GM19328 (cell line): ENCODE data around the gene CD276.

ENCODE experiments used
- ATAC-seq: cut with Tn5 transposase; IDR thresholded peaks from one replicate; pipeline ENCODE4 v1.9.1; 2021; ENCODE audit warnings: mild to moderate bottlenecking, moderate library complexity; ENCODE audit not compliant: unreplicated experiment

CD276 gene

GRCh38 chr15:73746883-73747282 is 62.7 kb downstream of the CD276 start:
- ATAC-seq, result no peak

DNA sequence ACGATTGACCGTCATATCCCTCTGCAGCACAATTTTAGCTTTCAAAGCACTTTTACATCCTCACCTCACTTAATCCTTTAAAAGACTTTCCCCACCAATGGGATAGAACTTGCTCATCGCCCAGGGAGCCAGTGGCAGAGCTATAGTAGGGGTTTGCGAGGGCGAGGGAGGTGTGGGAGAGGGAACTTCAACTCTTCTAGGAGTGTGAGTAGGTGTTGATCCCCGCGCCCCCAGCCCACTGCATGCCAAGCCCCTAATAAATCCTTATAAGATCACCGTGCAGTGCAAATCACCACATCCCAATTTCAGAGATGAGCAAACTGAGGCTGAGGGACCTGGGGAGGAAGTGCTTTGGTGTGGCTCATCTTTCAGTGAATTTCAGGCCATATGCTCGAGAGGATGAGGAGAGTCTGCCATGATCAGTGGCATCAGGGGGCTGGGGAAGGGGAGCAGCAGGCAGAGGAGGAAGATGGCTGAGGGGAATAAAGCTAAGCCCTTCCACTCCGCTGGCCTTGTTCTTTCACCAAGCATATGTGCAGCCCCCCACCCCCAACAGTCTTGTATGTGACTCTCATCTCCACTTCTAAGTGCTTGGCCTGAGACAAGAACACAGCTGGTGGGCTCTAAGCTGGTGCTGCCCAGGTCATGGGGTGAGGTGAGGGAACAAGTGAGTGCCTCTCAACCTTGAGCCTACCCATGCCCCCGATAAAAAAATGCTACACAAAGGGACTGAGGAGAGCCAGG is 63.8 kb downstream of the CD276 start:
- no peak for ATAC-seq

DNA sequence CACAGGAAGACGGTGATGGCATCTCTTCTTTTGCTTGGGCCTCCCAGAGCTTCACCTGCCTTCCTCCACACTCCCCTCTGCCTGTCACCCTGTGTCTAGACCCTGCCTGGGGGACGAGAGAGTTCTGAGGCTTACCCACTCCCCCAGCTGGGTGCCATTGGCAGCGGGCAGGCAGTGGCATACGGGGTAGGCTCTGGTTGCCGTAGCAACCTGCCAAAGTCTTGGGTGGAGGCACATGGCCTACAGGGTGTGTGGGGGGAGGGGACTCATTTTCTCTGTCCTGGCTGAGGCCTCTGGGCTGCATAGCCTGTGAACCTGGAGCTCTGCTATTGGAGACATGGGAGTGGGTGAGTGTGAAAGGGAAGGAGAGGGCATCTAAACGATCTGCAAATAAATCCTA is 64.5 kb downstream of the CD276 start:
- no peak for ATAC-seq

- no peak for ATAC-seq
Observed at GRCh38 chr15:73749533-73749932, 65.3 kb downstream of the CD276 start.

GRCh38 chr15:73749971-73750370 is 65.8 kb downstream of the CD276 start:
- ATAC-seq, result no peak

DNA sequence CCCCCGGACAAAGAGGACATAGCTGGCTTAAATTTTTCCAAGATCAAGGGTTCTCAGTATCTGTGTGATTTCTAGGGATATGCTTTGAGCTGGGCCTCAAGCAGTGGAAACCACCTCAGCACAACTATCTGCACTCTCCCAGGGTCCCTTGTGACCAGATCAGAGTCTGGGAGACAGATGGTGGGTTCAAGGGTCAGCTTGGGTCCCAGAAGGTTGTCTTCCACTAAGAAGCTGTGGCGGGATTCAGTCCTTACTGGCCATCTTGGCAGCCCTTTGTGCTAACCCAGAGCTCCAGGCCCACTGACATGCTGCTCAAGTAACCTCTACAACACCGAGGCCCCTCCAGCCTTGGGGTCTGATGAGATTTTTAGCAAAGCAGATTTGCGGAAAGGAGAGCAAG is 66.3 kb downstream of the CD276 start:
- no peak for ATAC-seq

- no peak for ATAC-seq
Observed at GRCh38 chr15:73750951-73751350, 66.8 kb downstream of the CD276 start.

DNA sequence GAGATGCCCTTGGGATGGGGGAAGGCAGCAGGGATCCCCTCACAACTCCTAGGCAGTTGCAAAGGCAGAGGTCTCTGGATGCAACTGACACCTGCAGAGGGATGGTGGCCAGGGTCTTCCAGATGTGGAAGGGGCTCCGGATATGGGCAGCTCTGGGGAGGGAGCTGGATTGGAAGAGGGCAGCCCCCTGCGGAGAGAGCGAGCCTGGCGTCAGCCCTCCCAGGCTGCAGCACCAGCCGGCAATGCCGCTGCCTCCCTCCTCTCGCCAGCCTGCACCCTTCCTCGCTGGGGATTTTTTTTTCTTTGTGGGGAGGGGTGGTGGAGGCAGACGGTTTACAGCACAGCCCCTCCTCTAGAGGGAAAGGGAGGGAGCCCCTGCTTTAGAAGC is 67.3 kb downstream of the CD276 start:
- no peak for ATAC-seq

GRCh38 chr15:73751899-73752805 is 68.0 kb downstream of the CD276 start:
- ATAC-seq, result no peak

DNA sequence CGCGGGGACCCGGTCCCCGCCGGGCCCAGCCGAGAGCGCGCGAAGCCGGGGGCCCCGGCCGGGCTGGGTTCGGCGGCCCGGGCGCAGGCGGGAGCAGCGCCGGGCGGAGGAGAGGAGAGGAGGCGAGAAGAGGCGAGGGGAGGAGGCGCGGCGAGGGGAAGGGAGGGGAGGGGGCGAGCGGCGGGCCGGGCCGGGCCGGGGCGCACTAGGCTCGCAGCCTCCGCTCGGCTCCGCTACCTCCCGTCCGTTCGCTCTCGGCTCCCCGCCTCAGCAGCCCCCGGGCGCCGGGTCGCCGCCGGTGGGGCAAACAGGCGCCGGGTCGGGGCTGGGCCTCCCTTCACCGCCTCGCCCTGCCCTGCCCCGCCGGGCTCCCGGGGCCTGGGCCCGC is 68.6 kb downstream of the CD276 start:
- ATAC-seq, result no peak

GRCh38 chr15:73753250-73754130 is 69.3 kb downstream of the CD276 start, which contains the start of gene INSYN1:
Gene INSYN1, minus strand, starts transcription at chr15:73753351. Its CDS starts 2,221 bp downstream, at chr15:73751130.
- ATAC-seq, result no peak

DNA sequence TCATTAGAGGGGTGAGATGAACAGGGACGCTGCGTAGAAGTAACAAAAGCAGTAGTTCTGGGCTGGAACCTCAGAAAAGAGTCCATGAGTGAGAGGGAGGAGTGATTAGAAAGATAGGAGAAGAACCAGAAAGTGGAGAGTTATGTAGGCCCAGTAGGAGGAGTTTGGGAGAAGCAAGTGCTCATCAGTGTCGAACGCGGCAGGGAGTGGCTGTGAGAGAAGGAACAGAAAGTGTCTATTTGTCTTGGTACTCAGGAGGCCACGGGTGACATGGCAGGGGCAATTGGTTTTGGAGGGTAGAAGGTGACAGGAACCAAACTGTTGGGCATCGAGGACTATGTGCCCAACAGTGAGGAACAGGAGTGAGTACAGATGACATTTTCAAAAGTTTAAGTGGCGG is 70.3 kb downstream of the CD276 start:
- no peak for ATAC-seq

DNA sequence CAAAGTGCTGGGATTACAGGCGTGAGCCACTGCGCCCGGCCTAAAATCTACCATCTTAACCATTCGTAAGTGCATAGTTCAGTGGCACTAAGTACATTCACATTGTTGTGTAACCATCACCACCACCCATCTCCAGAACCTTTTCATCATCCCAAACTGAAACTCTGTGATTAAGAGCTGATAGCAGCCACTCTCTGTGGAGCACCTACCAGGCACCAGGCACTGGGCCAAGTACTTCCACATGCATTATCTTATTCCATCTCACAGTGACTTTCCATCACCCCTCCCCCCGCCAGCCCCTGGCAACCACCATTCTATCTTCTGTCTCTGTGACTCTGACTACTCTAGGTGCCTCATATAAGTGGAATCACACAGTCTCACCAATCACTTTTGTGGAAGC is 71.3 kb downstream of the CD276 start:
- ATAC-seq, result no peak

GRCh38 chr15:73755946-73756345 is 71.8 kb downstream of the CD276 start:
- ATAC-seq, result no peak

GRCh38 chr15:73756390-73756789 is 72.2 kb downstream of the CD276 start:
- no peak for ATAC-seq

DNA sequence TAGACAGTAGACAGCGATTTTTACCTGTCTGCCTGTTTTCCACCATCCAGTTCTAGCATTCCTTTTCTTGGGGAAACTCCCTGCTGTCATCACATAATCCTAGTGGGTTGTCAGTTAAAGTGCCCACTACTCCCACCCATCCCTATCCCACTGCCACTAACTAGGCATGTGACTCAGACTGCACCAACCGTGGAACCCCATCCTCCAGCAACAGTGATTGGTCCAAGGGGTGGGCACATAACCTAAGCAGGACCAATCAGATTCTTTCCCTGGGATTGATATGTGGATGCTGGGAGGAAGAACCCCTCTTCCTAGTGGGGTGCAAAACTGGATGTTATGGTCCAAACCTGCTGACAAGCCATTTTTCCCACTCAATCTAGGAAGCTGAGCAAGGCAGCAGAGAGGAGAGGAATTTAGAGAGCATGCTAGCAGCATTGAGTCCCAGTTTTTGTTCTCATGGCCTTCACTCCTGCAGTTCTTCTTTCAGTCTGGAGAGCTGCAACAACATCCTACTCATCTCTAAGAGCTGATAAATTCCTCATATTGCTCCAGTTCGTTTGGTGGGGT is 72.8 kb downstream of the CD276 start:
- no peak for ATAC-seq

GRCh38 chr15:73757571-73757970 is 73.4 kb downstream of the CD276 start:
- no peak for ATAC-seq

- no peak for ATAC-seq
Observed at GRCh38 chr15:73758461-73758860, 74.3 kb downstream of the CD276 start.

GRCh38 chr15:73760330-73761329 is 76.4 kb downstream of the CD276 start:
- ATAC-seq, result no peak

- ATAC-seq, result no peak
Observed at GRCh38 chr15:73763931-73764330, 79.7 kb downstream of the CD276 start.
